Measurements from ENCODE around the gene OR52M1. TPM values are rescaled to one million over a fixed set of nuclear protein-coding genes. Genes with fewer than 3 reads are reported as not detected.
"Not testable (repeated sequence)": the region's sequence is repeated elsewhere in the genome, so short reads cannot be mapped to it uniquely, and the experiment has no call there.

The OR52M1 gene, protein sequence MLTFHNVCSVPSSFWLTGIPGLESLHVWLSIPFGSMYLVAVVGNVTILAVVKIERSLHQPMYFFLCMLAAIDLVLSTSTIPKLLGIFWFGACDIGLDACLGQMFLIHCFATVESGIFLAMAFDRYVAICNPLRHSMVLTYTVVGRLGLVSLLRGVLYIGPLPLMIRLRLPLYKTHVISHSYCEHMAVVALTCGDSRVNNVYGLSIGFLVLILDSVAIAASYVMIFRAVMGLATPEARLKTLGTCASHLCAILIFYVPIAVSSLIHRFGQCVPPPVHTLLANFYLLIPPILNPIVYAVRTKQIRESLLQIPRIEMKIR
- not detected in 2 replicates for total RNA-seq (2014; rRNA removed; shearing (Covaris generic))

DNA sequence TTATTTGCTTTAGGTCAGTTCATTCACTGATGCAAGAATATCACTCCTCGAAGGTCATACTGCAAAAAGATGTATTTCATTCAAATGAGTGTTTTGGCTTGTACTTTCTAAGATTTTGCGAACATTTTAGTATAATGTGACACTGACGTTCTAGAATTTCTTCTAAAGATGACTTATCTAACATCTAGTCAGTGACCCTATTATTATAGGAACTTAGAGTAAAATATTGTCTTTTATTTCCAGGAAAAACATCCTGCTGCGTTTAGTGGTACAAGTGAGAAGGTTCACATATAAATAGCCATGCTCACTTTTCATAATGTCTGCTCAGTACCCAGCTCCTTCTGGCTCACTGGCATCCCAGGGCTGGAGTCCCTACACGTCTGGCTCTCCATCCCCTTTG lies at the start of gene OR52M1:
TSS of gene OR52M1 (plus strand) at position 301 of the 400 bp plus-strand sequence. CDS start at position 301, 0 bp downstream.
- Histone ChIP-seq H3K27me3 (ENCODE audit: control insufficient read depth, insufficient read depth, low read length) (no peaks in the 10 kb centered on the region; the same call in 1 of the 2 replicates), H3K4me3 (ENCODE audit: insufficient read depth, low read depth, low read length) (no peak within 1 kb of the TSS), H3K36me3 (replicated peaks; ENCODE audit: control insufficient read depth, insufficient read depth, low read length) (no peaks in the 10 kb centered on the region)
- no peak for DNase-seq

DNA sequence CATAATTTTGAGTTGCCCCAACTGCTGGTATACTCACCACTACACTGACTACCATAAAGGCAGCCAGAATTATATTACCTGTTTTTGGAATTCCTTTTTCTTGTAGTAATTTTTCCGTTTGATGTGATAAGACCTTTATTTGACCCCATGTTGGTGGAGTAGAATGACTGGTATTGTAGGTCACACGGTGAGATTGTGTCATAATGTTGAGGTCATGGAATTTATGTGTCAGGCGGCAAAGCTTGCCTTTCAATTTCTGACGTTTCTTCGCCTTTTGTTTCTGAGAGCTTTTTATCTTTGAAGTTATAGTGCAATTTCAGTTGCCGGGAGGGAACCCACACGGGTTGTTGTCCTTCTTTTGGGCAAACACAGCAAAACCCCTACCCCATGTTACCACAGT lies 49.5 kb upstream of the OR52M1 start:
- no peak for DNase-seq
- H3K4me3 ChIP-seq (ENCODE audit: insufficient read depth, low read depth, low read length): no peak overlapping the region
- H3K36me3 ChIP-seq (replicated peaks; ENCODE audit: control insufficient read depth, insufficient read depth, low read length): no peaks in the 10 kb centered on the region
- H3K27me3 ChIP-seq (ENCODE audit: control insufficient read depth, insufficient read depth, low read length): no peaks in the 10 kb centered on the region

DNA sequence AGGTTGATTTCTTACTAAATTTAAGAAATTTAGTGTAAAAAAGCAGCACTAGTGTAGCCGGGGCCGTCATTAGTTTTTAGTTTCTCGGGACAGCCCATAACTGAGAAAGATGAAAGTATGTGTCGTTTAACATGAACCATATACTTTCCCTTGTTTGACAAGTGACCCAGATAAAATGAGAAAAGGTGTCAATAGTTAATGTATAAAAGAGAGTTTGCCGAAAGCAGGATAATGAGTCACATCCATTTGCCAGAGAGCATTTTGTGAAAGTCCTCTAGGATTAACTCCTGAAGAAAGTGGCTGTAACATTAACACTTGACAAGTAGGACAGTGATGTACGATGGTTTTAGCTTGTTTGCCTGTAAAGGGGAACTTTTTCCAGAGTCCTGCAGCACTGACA lies 49.0 kb upstream of the OR52M1 start:
- no peaks in the 10 kb centered on the region for H3K27me3 ChIP-seq (ENCODE audit: control insufficient read depth, insufficient read depth, low read length)

DNA sequence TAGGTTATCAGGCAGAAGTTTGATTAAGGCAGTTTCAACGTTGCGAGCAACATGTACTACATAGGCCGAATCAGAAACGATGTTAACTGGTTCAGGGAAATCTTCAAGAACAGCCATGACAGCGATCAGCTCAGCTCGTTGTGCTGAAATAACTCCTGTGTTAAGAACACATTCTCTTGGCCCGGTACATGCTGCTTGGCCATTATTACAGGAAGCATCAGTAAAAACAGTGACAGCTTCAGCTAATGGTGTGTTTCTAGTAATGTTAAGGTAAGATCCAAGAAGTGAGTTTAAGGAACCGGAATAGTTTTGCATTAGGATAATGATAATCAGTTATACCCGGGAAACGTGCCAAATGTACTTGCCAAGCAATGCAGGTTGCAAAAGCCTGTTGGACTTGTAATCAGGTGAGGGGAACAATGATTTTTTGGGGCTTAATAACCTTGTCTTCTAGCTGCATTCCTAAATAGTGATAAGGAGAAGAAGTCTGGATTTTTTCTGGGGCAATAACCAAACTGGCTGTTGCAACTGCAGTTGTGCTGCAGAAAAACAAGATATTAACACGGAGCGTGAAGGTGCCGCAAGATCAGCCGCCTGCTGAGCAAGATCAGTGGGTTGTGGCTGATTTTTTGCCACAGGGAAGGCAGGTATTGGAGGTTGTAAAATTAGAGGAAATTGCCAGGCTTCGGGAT lies 48.3 kb upstream of the OR52M1 start:
- Histone ChIP-seq H3K27me3 (ENCODE audit: control insufficient read depth, insufficient read depth, low read length) (no peaks in the 10 kb centered on the region), H3K4me3 (ENCODE audit: insufficient read depth, low read depth, low read length) (no peak overlapping the region), H3K36me3 (replicated peaks; ENCODE audit: control insufficient read depth, insufficient read depth, low read length) (no peaks in the 10 kb centered on the region)
- no peak for DNase-seq

More for the DNA sequence above, 49.0 kb upstream of the OR52M1 start:
- H3K4me3 ChIP-seq (ENCODE audit: insufficient read depth, low read depth, low read length): no peak overlapping the region
- no peaks in the 10 kb centered on the region for H3K36me3 ChIP-seq (replicated peaks; ENCODE audit: control insufficient read depth, insufficient read depth, low read length)
- DNase-seq: no peak

DNA sequence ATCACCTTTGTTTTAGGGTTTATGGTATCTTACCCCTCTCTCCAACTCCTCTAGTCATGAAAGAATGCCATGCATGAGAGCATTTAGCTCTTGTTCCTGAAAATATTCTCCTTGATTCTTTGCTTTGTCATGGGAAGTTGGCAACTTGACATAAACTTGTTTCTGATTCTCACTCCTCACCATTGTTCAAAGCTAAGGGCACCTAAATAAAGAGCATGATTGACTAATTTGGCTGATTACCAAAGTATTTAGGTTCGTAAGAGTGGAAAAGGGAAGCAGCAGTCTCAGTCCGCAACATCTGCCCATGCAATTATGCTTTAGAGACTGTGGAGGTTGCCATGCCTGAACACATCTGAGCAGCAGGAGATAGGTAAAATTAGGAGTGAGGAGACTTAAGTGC lies 36.1 kb upstream of the OR52M1 start:
- H3K27me3 ChIP-seq (ENCODE audit: control insufficient read depth, insufficient read depth, low read length): no peaks in the 10 kb centered on the region
- H3K36me3 ChIP-seq (replicated peaks; ENCODE audit: control insufficient read depth, insufficient read depth, low read length): no peaks in the 10 kb centered on the region
- DNase-seq: no peak

DNA sequence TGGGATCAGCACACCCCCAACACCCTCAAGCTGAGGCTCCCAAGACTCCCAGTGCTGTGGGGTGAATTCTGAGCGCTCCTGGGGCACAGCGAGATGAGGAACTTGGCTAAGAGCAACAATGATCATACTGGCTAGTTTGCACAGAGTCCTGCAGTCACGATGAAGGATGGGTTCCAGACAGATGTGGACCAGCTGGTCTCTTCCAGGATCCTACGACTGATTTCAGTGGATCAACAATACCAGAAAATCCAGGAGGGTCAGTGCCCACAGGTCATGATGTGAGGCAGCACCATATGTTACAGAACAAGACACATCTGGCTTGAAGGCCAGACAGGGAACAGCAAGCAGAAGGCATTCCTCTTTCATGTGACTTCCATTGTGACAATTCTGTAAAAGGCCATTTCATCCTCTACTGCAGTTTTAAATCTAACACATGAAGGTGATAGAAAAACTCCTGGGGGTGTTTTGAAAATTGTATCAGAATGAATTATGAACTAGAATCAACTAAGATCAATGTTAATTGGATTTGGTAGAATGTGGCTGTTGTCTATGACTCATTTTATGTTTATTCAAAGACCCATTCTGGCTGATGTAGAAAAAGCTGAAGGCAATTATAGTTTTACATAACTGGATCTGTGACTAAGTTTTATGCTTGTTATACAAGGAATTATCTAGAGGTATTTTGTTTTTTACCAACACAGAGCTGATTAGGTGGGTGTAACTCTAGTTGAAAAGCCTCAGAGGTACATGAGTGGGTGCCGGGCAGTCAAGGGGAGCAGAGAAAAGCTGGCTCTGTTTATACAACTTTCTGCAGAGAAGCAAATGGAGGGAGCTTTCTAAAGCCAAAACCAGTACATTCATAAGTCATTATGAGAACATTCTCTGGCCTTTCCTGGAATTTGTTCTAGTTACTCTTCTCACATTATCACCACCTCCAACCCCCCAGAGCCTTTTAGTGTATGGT lies 33.4 kb upstream of the OR52M1 start:
- Histone ChIP-seq H3K4me3 (ENCODE audit: insufficient read depth, low read depth, low read length) (no peak overlapping the region), H3K27me3 (ENCODE audit: control insufficient read depth, insufficient read depth, low read length) (no peaks in the 10 kb centered on the region), H3K36me3 (replicated peaks; ENCODE audit: control insufficient read depth, insufficient read depth, low read length) (no peaks in the 10 kb centered on the region)
- DNase-seq: no peak

More for the DNA sequence above, 36.1 kb upstream of the OR52M1 start:
- H3K4me3 ChIP-seq (ENCODE audit: insufficient read depth, low read depth, low read length): no peak overlapping the region

DNA sequence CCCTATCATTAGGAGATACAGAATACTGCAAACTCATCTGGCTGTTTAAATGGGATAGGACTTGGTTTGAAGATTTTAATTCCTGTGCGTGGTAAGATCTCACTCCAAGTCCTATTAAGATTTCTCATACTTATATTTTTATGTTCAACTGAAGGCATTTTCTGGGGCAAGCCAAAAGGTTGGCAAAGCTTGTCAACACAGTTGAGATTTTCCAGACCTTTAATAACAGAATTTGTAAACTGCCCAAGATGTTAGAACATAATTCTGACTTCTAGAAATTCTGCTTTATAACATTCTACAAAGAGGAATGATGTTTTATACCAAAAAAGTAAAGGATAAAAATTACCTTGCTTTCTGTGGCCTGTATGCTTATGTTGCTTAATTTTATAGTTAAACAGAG lies 30.8 kb upstream of the OR52M1 start:
- H3K36me3 ChIP-seq (replicated peaks; ENCODE audit: control insufficient read depth, insufficient read depth, low read length): no peaks in the 10 kb centered on the region
- no peaks in the 10 kb centered on the region for H3K27me3 ChIP-seq (ENCODE audit: control insufficient read depth, insufficient read depth, low read length)
- H3K4me3 ChIP-seq (ENCODE audit: insufficient read depth, low read depth, low read length): no peak overlapping the region
- DNase-seq: no peak

DNA sequence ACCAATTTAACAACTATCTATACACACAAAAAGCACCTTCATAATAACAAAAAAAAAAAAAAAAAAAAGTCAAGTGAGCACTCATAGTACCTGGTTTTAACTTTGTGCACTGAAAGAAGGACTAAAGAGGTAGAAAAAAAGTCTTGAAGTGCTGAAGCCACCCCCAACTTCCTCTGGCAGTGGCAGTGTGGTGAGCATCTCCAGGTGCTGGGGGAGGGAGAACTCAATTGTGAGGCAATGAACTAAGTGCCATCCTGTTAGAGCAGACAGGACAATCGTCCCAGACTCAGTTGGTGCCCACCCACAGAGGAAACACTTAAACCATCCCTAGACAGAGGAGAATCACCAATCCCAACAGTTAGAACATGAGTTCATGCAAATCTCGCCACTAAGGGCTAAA lies 22.7 kb upstream of the OR52M1 start:
- Histone ChIP-seq H3K36me3 (replicated peaks; ENCODE audit: control insufficient read depth, insufficient read depth, low read length) (no peaks in the 10 kb centered on the region), H3K27me3 (ENCODE audit: control insufficient read depth, insufficient read depth, low read length) (no peaks in the 10 kb centered on the region), H3K4me3 (ENCODE audit: insufficient read depth, low read depth, low read length) (no peak overlapping the region)
- DNase-seq: no peak

DNA sequence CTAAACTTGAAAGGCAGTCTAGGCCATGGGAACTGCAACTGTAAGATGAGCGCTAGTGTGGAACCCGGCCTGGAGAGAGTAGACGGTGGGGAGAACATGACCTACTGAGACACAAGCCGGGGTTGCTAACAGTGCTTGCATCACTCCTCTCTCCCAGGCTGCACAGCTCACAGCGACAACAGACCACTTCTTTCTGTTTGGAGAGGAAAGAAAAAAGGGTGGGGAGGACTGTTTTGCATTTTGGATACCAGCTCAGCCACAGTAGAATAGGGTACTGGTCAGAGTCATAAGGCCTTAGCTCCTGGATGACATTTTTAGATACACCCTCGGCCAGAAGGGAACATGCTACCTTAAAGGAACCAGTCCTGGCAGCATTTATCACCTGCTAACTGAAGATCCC lies 22.2 kb upstream of the OR52M1 start:
- H3K4me3 ChIP-seq (ENCODE audit: insufficient read depth, low read depth, low read length): no peak overlapping the region
- no peaks in the 10 kb centered on the region for H3K27me3 ChIP-seq (ENCODE audit: control insufficient read depth, insufficient read depth, low read length)
- H3K36me3 ChIP-seq (replicated peaks; ENCODE audit: control insufficient read depth, insufficient read depth, low read length): no peaks in the 10 kb centered on the region
- DNase-seq: no peak

DNA sequence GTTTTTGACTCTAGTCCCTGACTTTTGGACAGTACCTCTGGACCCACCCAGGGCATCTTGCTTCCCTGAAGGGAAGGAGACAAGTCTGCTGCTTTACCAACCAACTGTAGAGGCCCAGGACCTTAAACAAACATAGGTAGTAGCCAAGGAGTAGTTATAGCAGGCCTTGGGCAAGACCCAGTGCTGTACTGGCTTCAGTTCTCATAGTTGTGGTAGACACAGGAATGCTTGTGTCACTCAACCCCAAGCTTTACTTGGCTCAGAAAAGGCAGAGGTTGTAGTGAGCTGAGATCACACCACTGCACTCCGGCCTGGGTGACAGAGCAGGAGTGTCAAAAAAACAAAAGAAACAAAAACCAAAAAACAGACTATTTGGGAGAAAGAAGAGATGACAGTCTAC lies 21.3 kb upstream of the OR52M1 start:
- no peaks in the 10 kb centered on the region for H3K36me3 ChIP-seq (replicated peaks; ENCODE audit: control insufficient read depth, insufficient read depth, low read length)

DNA sequence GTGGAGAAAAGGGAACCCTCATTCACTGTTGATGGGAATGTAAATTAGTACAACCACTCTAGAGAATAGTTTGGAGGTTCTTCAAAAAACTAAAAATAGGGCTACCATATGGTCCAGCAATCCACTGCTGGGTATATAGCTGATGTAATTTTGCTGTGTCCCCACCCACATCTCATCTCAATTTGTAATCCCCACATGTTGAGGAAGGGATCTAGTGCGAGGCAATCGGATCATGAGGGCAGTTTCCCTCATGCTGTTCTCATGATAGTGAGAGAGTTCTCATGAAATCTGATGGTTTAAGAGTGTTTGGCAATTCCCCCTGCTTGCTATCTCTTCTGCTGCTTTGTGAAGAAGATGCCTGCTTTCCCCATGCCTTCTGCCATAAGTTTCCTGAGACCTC lies 17.1 kb upstream of the OR52M1 start:
- no peaks in the 10 kb centered on the region for H3K27me3 ChIP-seq (ENCODE audit: control insufficient read depth, insufficient read depth, low read length)
- H3K4me3 ChIP-seq (ENCODE audit: insufficient read depth, low read depth, low read length): no peak overlapping the region
- no peak for DNase-seq
- H3K36me3 ChIP-seq (replicated peaks; ENCODE audit: control insufficient read depth, insufficient read depth, low read length): no peaks in the 10 kb centered on the region

More for the DNA sequence above, 21.3 kb upstream of the OR52M1 start:
- Histone ChIP-seq H3K27me3 (ENCODE audit: control insufficient read depth, insufficient read depth, low read length) (no peaks in the 10 kb centered on the region), H3K4me3 (ENCODE audit: insufficient read depth, low read depth, low read length) (no peak overlapping the region)
- DNase-seq: no peak

DNA sequence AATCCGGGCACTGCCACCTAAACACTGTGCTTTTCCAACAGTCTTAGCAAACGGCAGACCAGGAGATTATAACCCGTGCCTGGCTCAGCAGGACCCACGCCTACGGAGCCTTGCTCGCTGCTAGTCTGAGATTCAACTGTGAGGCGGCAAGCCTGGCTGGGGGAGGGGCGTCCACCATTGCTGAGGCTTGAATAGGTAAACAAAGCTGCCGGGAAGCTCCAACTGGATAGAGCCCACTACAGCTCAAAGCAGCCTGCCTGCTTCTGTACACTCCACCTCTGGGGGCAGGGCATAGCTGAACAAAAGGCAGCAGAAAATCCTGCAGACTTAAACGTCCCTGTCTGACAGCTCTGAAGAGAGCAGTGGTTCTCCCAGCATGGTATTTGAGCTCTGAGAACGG lies 13.3 kb upstream of the OR52M1 start:
- H3K27me3 ChIP-seq (ENCODE audit: control insufficient read depth, insufficient read depth, low read length); H3K4me3 ChIP-seq (ENCODE audit: insufficient read depth, low read depth, low read length); H3K36me3 ChIP-seq (replicated peaks; ENCODE audit: control insufficient read depth, insufficient read depth, low read length); DNase-seq: not testable (repeated sequence)

DNA sequence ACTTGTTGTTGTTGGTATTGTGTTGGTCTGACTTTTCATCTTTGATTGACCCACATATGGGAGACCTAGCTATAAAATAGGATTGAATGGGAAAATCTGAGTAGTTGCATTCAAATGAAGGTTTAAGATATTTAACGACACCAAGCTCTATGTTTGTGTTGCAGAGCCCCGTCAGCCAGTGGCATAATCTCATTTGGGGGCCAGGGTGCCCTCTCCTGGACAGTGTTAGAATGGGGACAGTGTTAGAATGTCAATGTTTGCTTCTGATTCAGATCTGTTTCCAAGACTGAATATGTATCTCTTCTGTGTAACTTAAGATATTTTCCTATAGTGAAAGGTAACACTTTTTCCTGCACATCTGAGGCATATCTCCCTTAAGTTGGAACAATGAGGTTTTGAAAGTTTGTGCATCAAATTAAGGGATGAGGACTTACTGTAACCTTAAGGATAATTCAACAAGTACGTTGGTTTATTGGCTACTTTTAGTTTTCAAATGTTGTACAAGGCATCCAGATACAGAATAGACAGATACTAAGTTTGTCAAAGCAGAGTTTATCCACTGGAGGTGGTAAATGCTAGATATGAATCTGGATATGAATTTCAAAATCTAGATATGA lies 5.3 kb upstream of the OR52M1 start:
- Histone ChIP-seq H3K4me3 (ENCODE audit: insufficient read depth, low read depth, low read length) (no peak overlapping the region), H3K36me3 (replicated peaks; ENCODE audit: control insufficient read depth, insufficient read depth, low read length) (no peaks in the 10 kb centered on the region), H3K27me3 (ENCODE audit: control insufficient read depth, insufficient read depth, low read length) (no peaks in the 10 kb centered on the region; the same call in 1 of the 2 replicates)
- peak; percentile 46 for DNase-seq

DNA sequence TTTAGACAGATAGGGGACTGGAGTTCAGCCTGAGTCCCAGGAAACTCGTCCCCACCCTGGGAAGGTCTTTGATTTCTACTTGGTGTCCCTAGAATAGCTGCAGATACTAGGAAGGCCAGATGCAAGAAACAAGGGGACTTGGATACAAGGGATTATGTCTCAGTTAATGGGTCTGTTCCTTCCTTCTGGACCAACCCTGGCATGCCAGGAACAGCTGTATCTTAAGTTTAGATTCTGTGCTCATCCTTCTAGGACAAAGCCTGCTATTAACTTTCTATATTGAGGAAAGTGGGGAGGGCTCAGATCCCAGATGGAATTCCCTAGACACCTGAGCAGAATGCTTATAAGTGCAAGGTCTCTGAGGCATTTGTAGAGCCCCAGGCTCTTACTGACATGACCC lies 3.9 kb upstream of the OR52M1 start:
- Histone ChIP-seq H3K4me3 (ENCODE audit: insufficient read depth, low read depth, low read length) (no peak overlapping the region), H3K36me3 (replicated peaks; ENCODE audit: control insufficient read depth, insufficient read depth, low read length) (no peaks in the 10 kb centered on the region), H3K27me3 (ENCODE audit: control insufficient read depth, insufficient read depth, low read length) (no peaks in the 10 kb centered on the region; the same call in 1 of the 2 replicates)
- no peak for DNase-seq
